CD14-positive monocyte (primary cell): ENCODE measurements around the gene HOXC13. TPM values are rescaled to one million over a fixed set of nuclear protein-coding genes. Genes with fewer than 3 reads are reported as not detected.

Experiments used
- DNase-seq, 3 donors: peaks; one replicate each; pipeline ENCODE4 v3.0.0-alpha.2; 2011 to 2022
- H2AFZ ChIP-seq: 2 replicates; pipeline ENCODE4 v1.6.0; 2012; ENCODE audit warnings: mild to moderate bottlenecking, low read depth, low read length, inconsistent platforms; ENCODE audit not compliant: insufficient read depth, poor library complexity, severe bottlenecking
- H3K27ac ChIP-seq, 2 donors: 1 replicate in 1 of 2; 2 replicates in 1 of 2; pipeline ENCODE4 v1.5.1; 2012 to 2013; ENCODE audit warnings: low read length in 2 of 2, control low read depth in 1 of 2, inconsistent platforms in 1 of 2, low read depth in 1 of 2, mild to moderate bottlenecking in 1 of 2
- H3K27me3 ChIP-seq, 2 donors: one replicate each; pipeline versions ENCODE4 v1.6.0 to v1.6.1; 2011 to 2013; ENCODE audit warnings: low read length in 2 of 2; ENCODE audit not compliant: control insufficient read depth in 2 of 2, insufficient read depth in 2 of 2
- H3K36me3 ChIP-seq, 2 donors: replicated peaks in 1 of 2; 1 replicate in 1 of 2; 2 replicates in 1 of 2; pipeline versions ENCODE4 v1.5.1 to v1.6.1; 2012 to 2013; ENCODE audit warnings: low read length in 2 of 2, control low read depth in 1 of 2, inconsistent platforms in 1 of 2, mild to moderate bottlenecking in 1 of 2; ENCODE audit not compliant: insufficient read depth in 2 of 2, control insufficient read depth in 1 of 2
- H3K4me1 ChIP-seq, 2 donors: 1 replicate in 1 of 2; 2 replicates in 1 of 2; pipeline versions ENCODE4 v1.5.1 to v1.6.1; 2012 to 2013; ENCODE audit warnings: low read length in 2 of 2, control low read depth in 1 of 2, inconsistent platforms in 1 of 2, mild to moderate bottlenecking in 1 of 2, moderate library complexity in 1 of 2; ENCODE audit not compliant: insufficient read depth in 2 of 2, control insufficient read depth in 1 of 2
- H3K4me2 ChIP-seq: replicated peaks from 2 replicates; pipeline ENCODE3; 2012; ENCODE audit warnings: low read length, moderate library complexity, mild to moderate bottlenecking; ENCODE audit not compliant: poor library complexity, severe bottlenecking; ENCODE audit errors: extremely low read depth
- H3K4me3 ChIP-seq, 3 experiments: fragments of 200-600 bp in 1 of 3; sonication (generic) in 1 of 3; replicated peaks in 1 of 3; 1 replicate in 2 of 3; 2 replicates in 1 of 3; pipeline ENCODE4 v1.5.1; 2011 to 2013; ENCODE audit warnings: low read length in 3 of 3, mild to moderate bottlenecking in 3 of 3, control low read depth in 2 of 3, low read depth in 2 of 3, inconsistent platforms in 1 of 3, moderate library complexity in 1 of 3
- H3K79me2 ChIP-seq: 2 replicates; pipeline ENCODE4 v1.6.0; 2012; ENCODE audit warnings: mild to moderate bottlenecking, control low read depth, inconsistent platforms, low read length, moderate library complexity; ENCODE audit not compliant: insufficient read depth
- H3K9ac ChIP-seq: 2 replicates; pipeline ENCODE4 v1.6.0; 2017; ENCODE audit warnings: low read length, mild to moderate bottlenecking; ENCODE audit not compliant: insufficient read depth, poor library complexity, severe bottlenecking
- H3K9me3 ChIP-seq, 2 donors: replicated peaks in 1 of 2; 1 replicate in 1 of 2; 2 replicates in 1 of 2; pipeline versions ENCODE4 v1.5.1 to v1.6.1; 2012 to 2013; ENCODE audit warnings: low read length in 2 of 2, control low read depth in 1 of 2; ENCODE audit not compliant: control insufficient read depth in 1 of 2, insufficient read depth in 1 of 2
- H4K20me1 ChIP-seq: 2 replicates; pipeline ENCODE4 v1.6.0; 2012; ENCODE audit warnings: mild to moderate bottlenecking, low read length, control low read depth, moderate library complexity; ENCODE audit not compliant: insufficient read depth
- H3K27ac Mint-ChIP-seq, 7 donors: one replicate each; pipeline ENCODE4 v1.8.0; 2020; ENCODE audit warnings: mild to moderate bottlenecking in 7 of 7, mixed read lengths in 7 of 7, moderate library complexity in 6 of 7, inconsistent platforms in 2 of 7
- H3K27me3 Mint-ChIP-seq, 3 donors: one replicate each; pipeline ENCODE4 v1.8.0; 2021 to 2022; ENCODE audit warnings: low read depth in 3 of 3, mild to moderate bottlenecking in 3 of 3, mixed read lengths in 3 of 3, moderate library complexity in 3 of 3, inconsistent platforms in 1 of 3
- H3K36me3 Mint-ChIP-seq, 2 donors: one replicate each; pipeline ENCODE4 v1.8.0; 2020; ENCODE audit warnings: mixed read lengths in 2 of 2, inconsistent platforms in 1 of 2, mild to moderate bottlenecking in 1 of 2
- H3K4me1 Mint-ChIP-seq: one replicate; pipeline ENCODE4 v1.8.0; 2020; ENCODE audit warnings: mild to moderate bottlenecking, mixed read lengths
- H3K4me3 Mint-ChIP-seq, 2 donors: one replicate each; pipeline ENCODE4 v1.8.0; 2020; ENCODE audit warnings: mild to moderate bottlenecking in 2 of 2, mixed read lengths in 2 of 2, moderate library complexity in 1 of 2
- H3K9me3 Mint-ChIP-seq, 7 donors: one replicate each; pipeline ENCODE4 v1.8.0; 2020 to 2022; ENCODE audit warnings: mixed read lengths in 7 of 7, mild to moderate bottlenecking in 6 of 7, moderate library complexity in 6 of 7, inconsistent platforms in 2 of 7
- CTCF ChIP-seq: fragments of 200-600 bp; IDR thresholded peaks from one replicate; pipeline ENCODE4 v1.8.0; 2022; ENCODE audit warnings: antibody characterized with exemption, mild to moderate bottlenecking
- WGBS: methylation state at CpG from one replicate; pipeline ENCODE4 v1.1.5; 2013; ENCODE audit warnings: missing lambda C conversion rate; ENCODE audit not compliant: insufficient coverage; 5-methylcytosine and 5-hydroxymethylcytosine counted together
- intact Hi-C, 2 donors: fragments of 100-400 bp; cut with micrococcal nuclease; formaldehyde crosslinking; loops; one replicate each; pipeline versions ENCODE4 v1.15.0 to v1.15.1; 2023
- polyA plus RNA-seq, 3 donors: library from polyadenylated mRNA; depleted of rRNA in 1 of 3; unstranded in 2 of 3; stranded (reverse) in 1 of 3; fragments of 300-500 nt in 2 of 3; fragments of >200 nt in 1 of 3; fragmentation: Illumina TruSeq in 2 of 3; gene quantifications; 1 replicate in 2 of 3; 2 replicates in 1 of 3; pipeline ENCODE4 v1.2.3, GENCODE V29; 2012 to 2021

The HOXC13 gene
- polyA plus RNA-seq, 3 donors, result not detected

GRCh38 chr12:53968214-53969127 is 29.8 kb downstream of the HOXC13 start:
- H3K27me3 Mint-ChIP-seq, result peaks cover 99 to 100% (median 100%) of the 10 kb centered on the region in 3 donors
- 11% methylated on average over 19 of the region's 24 CpGs for WGBS
- H3K27ac Mint-ChIP-seq, result no peak overlapping the region
- peaks cover 11 to 31% of the 10 kb centered on the region in 2 donors for H3K36me3 Mint-ChIP-seq
- Histone ChIP-seq H3K27me3 (peaks cover 100% of the 10 kb centered on the region in 2 donors), H3K36me3 (no peaks in the 10 kb centered on the region), H4K20me1 (no peaks in the 10 kb centered on the region), H3K4me1 (peaks cover 0 to 2% of the 10 kb centered on the region in 2 donors), H3K9me3 (peaks cover 11 to 88% of the 10 kb centered on the region in 2 donors), H3K4me3 (no peak overlapping the region), H3K4me2 (no peak overlapping the region), H2AFZ (no peak overlapping the region), H3K9ac (no peak overlapping the region), H3K79me2 (no peaks in the 10 kb centered on the region), H3K27ac (no peak overlapping the region)
- TF ChIP-seq CTCF, result no peak
- peak overlapping the region in 1 of 2 donors; percentile 85 for H3K4me3 Mint-ChIP-seq
- no peak for DNase-seq
- intact Hi-C loops, result no loop called here
- H3K9me3 Mint-ChIP-seq, result peaks cover 10 to 75% (median 44%) of the 10 kb centered on the region in 7 donors
- H3K4me1 Mint-ChIP-seq, result peaks cover 37% of the 10 kb centered on the region

GRCh38 chr12:53969588-53970259 is 31.1 kb downstream of the HOXC13 start:
- no peak overlapping the region for H3K4me3 ChIP-seq
- H2AFZ ChIP-seq, result no peak overlapping the region
- peaks cover 11 to 31% of the 10 kb centered on the region in 2 donors for H3K36me3 Mint-ChIP-seq
- H4K20me1 ChIP-seq, result no peaks in the 10 kb centered on the region
- peaks cover 100% of the 10 kb centered on the region in 2 donors for H3K27me3 ChIP-seq
- H3K9ac ChIP-seq, result no peak overlapping the region
- H3K36me3 ChIP-seq, result no peaks in the 10 kb centered on the region
- no peak overlapping the region for H3K27ac Mint-ChIP-seq
- peak overlapping the region in 1 of 2 donors; percentile 67 for H3K4me3 Mint-ChIP-seq
- peaks cover 6 to 15% of the 10 kb centered on the region in 2 donors for H3K4me1 ChIP-seq
- H3K27ac ChIP-seq, result no peak overlapping the region
- DNase-seq, result no peak
- 7% methylated on average over 4 of the region's 12 CpGs for WGBS
- no peak for TF ChIP-seq CTCF
- no peaks in the 10 kb centered on the region for H3K79me2 ChIP-seq
- peaks cover 10 to 71% (median 44%) of the 10 kb centered on the region in 7 donors for H3K9me3 Mint-ChIP-seq
- H3K27me3 Mint-ChIP-seq, result peaks cover 97 to 100% (median 99%) of the 10 kb centered on the region in 3 donors
- no peak overlapping the region for H3K4me2 ChIP-seq
- intact Hi-C loops, result loop anchor here in 1 of 2 donors (10.0 kb wide), 1 partner anchor 65 kb away; the partner anchor contains the start of gene HOXC5
- peaks cover 36% of the 10 kb centered on the region for H3K4me1 Mint-ChIP-seq
- peaks cover 16 to 84% of the 10 kb centered on the region in 2 donors for H3K9me3 ChIP-seq
